ENCODE data around the gene DENR. TPM values are rescaled to one million over a fixed set of nuclear protein-coding genes. Genes with fewer than 3 reads are reported as not detected.
"Not testable (repeated sequence)": the region's sequence is repeated elsewhere in the genome, so short reads cannot be mapped to it uniquely, and the experiment has no call there.

The DENR gene
- total RNA-seq, 1 donor = 60.6 TPM

DNA sequence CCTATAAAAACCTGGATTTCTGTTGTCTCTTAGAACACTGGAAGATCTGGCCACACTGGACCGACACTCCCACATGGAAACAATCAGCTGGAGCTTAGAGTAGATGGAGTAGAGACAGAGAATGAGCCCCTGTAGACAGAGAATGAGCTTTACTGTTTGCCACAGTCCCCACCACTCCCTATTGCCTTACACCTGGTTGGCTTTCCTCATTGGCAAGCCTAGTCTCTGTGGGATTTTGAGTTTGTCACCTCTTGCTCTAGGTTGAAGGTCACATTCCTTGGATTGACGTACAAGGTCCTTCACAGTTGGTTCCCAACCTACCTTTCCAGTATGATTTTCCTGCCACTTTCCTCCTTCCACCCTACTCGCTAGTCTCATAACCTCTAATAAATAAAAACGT is 20.0 kb upstream of the DENR start:
- TF ChIP-seq, protein P1, sequence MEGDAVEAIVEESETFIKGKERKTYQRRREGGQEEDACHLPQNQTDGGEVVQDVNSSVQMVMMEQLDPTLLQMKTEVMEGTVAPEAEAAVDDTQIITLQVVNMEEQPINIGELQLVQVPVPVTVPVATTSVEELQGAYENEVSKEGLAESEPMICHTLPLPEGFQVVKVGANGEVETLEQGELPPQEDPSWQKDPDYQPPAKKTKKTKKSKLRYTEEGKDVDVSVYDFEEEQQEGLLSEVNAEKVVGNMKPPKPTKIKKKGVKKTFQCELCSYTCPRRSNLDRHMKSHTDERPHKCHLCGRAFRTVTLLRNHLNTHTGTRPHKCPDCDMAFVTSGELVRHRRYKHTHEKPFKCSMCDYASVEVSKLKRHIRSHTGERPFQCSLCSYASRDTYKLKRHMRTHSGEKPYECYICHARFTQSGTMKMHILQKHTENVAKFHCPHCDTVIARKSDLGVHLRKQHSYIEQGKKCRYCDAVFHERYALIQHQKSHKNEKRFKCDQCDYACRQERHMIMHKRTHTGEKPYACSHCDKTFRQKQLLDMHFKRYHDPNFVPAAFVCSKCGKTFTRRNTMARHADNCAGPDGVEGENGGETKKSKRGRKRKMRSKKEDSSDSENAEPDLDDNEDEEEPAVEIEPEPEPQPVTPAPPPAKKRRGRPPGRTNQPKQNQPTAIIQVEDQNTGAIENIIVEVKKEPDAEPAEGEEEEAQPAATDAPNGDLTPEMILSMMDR (IDR thresholded peaks at IDR 0.05; ENCODE audit: insufficient read depth, low read length) = no peak
- no peak for DNase-seq (ENCODE audit: low read depth)
- H3K4me3 ChIP-seq (ENCODE audit: low read depth, low read length) = no peak overlapping the region

DNA sequence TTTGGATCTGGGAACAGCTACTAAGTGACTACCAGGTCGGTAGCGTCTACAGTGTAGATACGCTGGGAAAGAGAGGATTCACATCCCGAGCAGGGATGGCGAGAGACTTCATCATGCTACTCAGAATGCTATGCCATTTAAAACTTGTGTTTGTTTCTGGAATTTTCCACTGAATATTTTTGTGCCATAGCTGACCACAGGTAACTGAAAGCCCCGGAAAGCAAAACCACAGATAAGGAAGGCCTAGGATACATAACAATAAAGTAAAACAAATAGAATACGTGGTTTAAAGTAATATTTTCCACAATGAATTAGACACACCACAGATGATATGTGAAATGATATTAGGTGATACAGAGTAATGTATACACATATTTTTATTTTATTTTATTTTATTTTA is 14.1 kb upstream of the DENR start:
- H3K4me3 ChIP-seq (ENCODE audit: low read depth, low read length) = no peak overlapping the region
- no peak for DNase-seq (ENCODE audit: low read depth)
- TF ChIP-seq, protein P1 (IDR thresholded peaks at IDR 0.05; ENCODE audit: insufficient read depth, low read length) = no peak

DNA sequence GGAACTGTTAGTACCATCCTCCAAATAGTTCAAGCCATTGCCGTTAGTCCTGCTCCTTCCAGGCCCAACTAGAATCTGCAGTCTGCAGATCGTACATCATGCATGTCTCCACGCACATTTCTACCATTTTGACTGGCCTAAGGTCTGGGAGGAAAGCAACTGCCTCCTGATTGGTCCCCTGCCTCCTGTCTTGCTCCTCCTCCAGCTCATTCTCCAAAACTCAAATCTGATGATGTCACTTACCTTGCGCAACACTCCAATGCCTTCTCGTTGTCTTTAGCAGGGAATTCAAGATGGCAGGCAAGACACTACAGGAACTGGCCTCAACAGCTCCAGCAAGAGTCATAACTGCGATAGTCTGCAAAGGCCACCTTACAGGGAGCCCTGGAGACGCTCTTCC is 12.3 kb upstream of the DENR start:
- DNase-seq (ENCODE audit: low read depth) = no peak
- TF ChIP-seq, protein P1 (IDR thresholded peaks at IDR 0.05; ENCODE audit: insufficient read depth, low read length) = no peak
- H3K4me3 ChIP-seq (ENCODE audit: low read depth, low read length) = no peak overlapping the region

DNA sequence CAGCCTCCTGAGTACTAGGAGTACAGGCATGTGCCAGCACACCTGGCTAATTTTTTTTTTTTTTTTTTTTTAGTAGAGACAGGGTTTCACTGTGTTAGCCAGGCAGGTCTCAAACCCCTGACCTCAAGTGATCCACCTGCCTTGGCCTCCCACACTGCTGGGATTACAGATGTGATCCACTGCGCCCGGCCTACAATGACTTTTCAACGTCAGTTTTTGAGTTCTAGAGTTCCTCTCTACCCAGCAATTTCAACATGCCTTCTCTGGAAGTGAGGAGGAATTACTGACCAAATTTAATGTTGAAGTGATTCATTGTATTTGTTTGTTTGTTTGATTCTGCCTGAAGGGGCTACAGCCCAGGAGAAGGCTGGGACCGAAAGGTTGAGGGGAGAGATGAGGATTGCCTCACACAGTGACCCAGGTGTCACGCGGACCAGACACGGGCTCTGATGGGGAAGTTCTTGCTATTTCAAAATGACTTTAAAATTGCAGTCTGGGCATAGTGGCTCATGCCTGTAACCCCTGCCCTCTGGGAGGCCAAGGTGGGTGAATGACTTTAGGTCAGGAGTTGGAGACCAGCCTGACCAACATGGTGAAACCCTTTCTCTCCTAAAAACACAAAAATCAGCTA is 8.6 kb upstream of the DENR start:
- no peak overlapping the region for H3K4me3 ChIP-seq (ENCODE audit: low read depth, low read length)
- TF ChIP-seq, protein P1 (IDR thresholded peaks at IDR 0.05; ENCODE audit: insufficient read depth, low read length) = no peak
- DNase-seq (ENCODE audit: low read depth) = no peak

DNA sequence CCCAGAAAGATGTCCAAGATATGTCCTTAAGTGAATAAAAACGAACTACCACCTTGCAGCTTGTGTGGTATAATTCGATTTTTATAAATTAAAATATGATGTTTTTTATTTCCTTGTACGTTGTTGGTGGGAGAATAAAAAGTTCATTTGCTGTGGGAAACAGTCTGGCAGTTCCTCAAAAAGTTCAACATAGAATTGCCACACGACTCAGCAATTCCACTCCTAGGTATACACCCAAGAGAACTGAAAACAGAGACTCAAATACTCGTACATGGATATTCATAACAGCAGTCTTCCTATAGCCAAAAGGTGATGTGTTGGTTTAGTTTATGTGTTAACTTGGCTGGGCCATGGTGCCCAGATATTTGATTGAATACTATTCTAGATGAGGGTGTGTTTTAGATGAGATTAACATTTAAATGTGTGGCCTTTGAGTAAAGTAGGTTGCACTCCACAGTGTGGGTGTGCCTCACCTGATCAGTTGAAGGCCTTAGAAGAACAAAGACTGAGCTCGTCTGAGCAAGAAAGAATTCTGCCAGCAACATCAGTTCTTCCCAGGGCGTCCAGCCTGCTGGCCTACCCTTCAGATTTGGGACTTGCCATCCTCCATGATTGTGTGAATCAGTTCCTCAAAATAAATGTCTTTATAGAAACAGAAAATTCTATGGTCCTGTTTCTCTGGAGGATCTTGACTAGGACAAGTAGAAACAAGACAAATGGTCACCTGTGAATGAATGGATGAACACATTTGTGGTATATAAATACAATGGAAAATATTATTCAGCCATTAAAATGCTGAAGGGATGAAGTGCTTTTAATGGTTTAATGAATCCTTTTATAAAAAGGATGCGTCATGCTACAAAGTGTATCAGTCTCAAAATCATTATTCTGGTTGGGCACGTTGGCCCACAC is 5.1 kb upstream of the DENR start:
- TF ChIP-seq, protein P1 (IDR thresholded peaks at IDR 0.05; ENCODE audit: insufficient read depth, low read length) = no peak
- no peak overlapping the region for H3K4me3 ChIP-seq (ENCODE audit: low read depth, low read length)
- no peak for DNase-seq (ENCODE audit: low read depth)

DNA sequence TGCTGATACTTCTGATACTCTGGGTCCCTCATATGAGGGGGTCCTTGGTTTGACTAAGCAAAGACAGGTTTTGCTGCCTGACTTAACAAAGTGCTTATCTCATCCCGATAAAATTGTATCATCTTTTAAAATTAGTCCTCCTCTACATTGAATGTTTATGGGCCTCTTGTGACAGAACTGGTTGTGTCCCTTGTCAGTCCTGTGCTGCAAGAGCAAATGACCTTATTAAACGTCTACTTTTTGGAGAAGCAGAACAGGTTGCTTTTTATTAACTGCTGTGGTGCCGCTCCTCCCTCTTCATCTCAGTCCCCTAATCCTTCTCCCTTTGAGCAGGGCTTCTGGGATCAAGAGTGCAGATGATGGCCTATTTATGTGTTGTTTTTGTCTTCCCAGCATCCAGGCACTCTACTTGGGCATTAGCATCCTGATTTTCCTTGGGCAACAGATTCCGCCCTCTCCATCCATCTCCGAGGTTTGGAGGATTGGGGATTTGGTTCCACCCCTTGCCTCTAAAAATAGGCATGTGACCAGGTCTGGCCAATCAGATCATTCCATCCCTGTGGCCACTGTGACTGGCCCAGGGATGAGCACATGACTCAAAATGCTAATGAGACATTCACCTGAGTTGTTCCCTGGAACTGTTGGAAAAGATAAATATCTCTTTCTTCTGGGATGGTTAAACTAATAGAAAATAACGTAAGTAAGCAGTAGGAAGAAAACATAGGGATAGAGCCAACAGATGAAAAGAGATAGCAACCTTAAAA is 2.9 kb upstream of the DENR start:
- H3K4me3 ChIP-seq (ENCODE audit: low read depth, low read length) = no peak overlapping the region
- TF ChIP-seq, protein P1 (IDR thresholded peaks at IDR 0.05; ENCODE audit: insufficient read depth, low read length) = no peak
- DNase-seq (ENCODE audit: low read depth) = no peak

GRCh38 chr12:122750781-122751515 is 1.7 kb upstream of the DENR start:
- not testable (repeated sequence) for DNase-seq (ENCODE audit: low read depth); H3K4me3 ChIP-seq (ENCODE audit: low read depth, low read length)

Data from fibroblast of the aortic adventitia (primary cell).